Measurements from ENCODE around the gene RPS6KC1. TPM values are rescaled to one million over a fixed set of nuclear protein-coding genes. Genes with fewer than 3 reads are reported as not detected.

The RPS6KC1 gene
- total and polyA plus RNA-seq, 3 donors from 2014 or later: 32.2 to 60.2 (median 55.5) TPM

- intact Hi-C loops (cut with DNase I; ENCODE audit: low total_unique reads): no loop called here
- TF ChIP-seq CTCF (IDR thresholded peaks at IDR 0.05): no peak
- TF ChIP-seq POLR2A (IDR thresholded peaks at IDR 0.05): no peak
- DNase-seq: no peak
- H3K27me3 ChIP-seq: no peaks in the 10 kb centered on the region
- no peak overlapping the region for H3K27ac ChIP-seq
- H3K4me1 ChIP-seq: no peaks in the 10 kb centered on the region
- no peaks in the 10 kb centered on the region for H3K36me3 ChIP-seq (ENCODE audit: low read depth, missing control alignments)
- H3K4me3 ChIP-seq: no peak overlapping the region
- H3K9me3 ChIP-seq: no peaks in the 10 kb centered on the region
- 93 to 94% methylated on average over 2 of the region's 2 CpGs for WGBS, 2 donors
Observed at GRCh38 chr1:213266983-213267772, 216.1 kb downstream of the RPS6KC1 start.

- H3K9me3 ChIP-seq: no peaks in the 10 kb centered on the region
- intact Hi-C loops (cut with DNase I; ENCODE audit: low total_unique reads): no loop called here
- no peak for DNase-seq
- H3K27ac ChIP-seq: no peak overlapping the region
- no peaks in the 10 kb centered on the region for H3K27me3 ChIP-seq
- TF ChIP-seq CTCF (IDR thresholded peaks at IDR 0.05) (no peak), POLR2A (IDR thresholded peaks at IDR 0.05) (no peak)
- H3K4me3 ChIP-seq: no peak overlapping the region
- H3K36me3 ChIP-seq (ENCODE audit: low read depth, missing control alignments): no peaks in the 10 kb centered on the region
- no peaks in the 10 kb centered on the region for H3K4me1 ChIP-seq
Observed at GRCh38 chr1:213268221-213268620, 217.2 kb downstream of the RPS6KC1 start.

GRCh38 chr1:213269829-213270228 lies 218.8 kb downstream of the RPS6KC1 start:
- no peaks in the 10 kb centered on the region for H3K27me3 ChIP-seq
- no peak overlapping the region for H3K4me3 ChIP-seq
- no peak for DNase-seq
- TF ChIP-seq CTCF (IDR thresholded peaks at IDR 0.05): no peak
- no peak for TF ChIP-seq POLR2A (IDR thresholded peaks at IDR 0.05)
- 97 to 100% methylated on average over 1 of the region's 1 CpG for WGBS, 2 donors
- H3K4me1 ChIP-seq: no peaks in the 10 kb centered on the region
- intact Hi-C loops (cut with DNase I; ENCODE audit: low total_unique reads): no loop called here
- H3K36me3 ChIP-seq (ENCODE audit: low read depth, missing control alignments): no peaks in the 10 kb centered on the region
- H3K9me3 ChIP-seq: no peaks in the 10 kb centered on the region
- no peak overlapping the region for H3K27ac ChIP-seq

- 46 to 48% methylated on average over 2 of the region's 2 CpGs for WGBS, 2 donors
- intact Hi-C loops (cut with DNase I; ENCODE audit: low total_unique reads): no loop called here
- TF ChIP-seq CTCF (IDR thresholded peaks at IDR 0.05): no peak
- TF ChIP-seq POLR2A (IDR thresholded peaks at IDR 0.05): no peak
- no peaks in the 10 kb centered on the region for H3K9me3 ChIP-seq
- no peak overlapping the region for H3K27ac ChIP-seq
- H3K4me1 ChIP-seq: no peaks in the 10 kb centered on the region
- H3K4me3 ChIP-seq: no peak overlapping the region
- no peaks in the 10 kb centered on the region for H3K36me3 ChIP-seq (ENCODE audit: low read depth, missing control alignments)
- DNase-seq: no peak
- H3K27me3 ChIP-seq: no peaks in the 10 kb centered on the region
Observed at GRCh38 chr1:213273546-213273945, 222.5 kb downstream of the RPS6KC1 start.

GRCh38 chr1:213274140-213274539 lies 223.1 kb downstream of the RPS6KC1 start:
- H3K36me3 ChIP-seq (ENCODE audit: low read depth, missing control alignments): no peaks in the 10 kb centered on the region
- no peak overlapping the region for H3K27ac ChIP-seq
- intact Hi-C loops (cut with DNase I; ENCODE audit: low total_unique reads): no loop called here
- no peaks in the 10 kb centered on the region for H3K9me3 ChIP-seq
- no peaks in the 10 kb centered on the region for H3K4me1 ChIP-seq
- no peak overlapping the region for H3K4me3 ChIP-seq
- DNase-seq: no peak
- TF ChIP-seq POLR2A (IDR thresholded peaks at IDR 0.05): no peak
- TF ChIP-seq CTCF (IDR thresholded peaks at IDR 0.05): no peak
- H3K27me3 ChIP-seq: no peaks in the 10 kb centered on the region
